ENCODE results near the gene TAF6. TPM values are rescaled to one million over a fixed set of nuclear protein-coding genes. Genes with fewer than 3 reads are reported as not detected.

The TAF6 gene
- polyA plus RNA-seq, 1 donor, result 36.1 TPM

DNA sequence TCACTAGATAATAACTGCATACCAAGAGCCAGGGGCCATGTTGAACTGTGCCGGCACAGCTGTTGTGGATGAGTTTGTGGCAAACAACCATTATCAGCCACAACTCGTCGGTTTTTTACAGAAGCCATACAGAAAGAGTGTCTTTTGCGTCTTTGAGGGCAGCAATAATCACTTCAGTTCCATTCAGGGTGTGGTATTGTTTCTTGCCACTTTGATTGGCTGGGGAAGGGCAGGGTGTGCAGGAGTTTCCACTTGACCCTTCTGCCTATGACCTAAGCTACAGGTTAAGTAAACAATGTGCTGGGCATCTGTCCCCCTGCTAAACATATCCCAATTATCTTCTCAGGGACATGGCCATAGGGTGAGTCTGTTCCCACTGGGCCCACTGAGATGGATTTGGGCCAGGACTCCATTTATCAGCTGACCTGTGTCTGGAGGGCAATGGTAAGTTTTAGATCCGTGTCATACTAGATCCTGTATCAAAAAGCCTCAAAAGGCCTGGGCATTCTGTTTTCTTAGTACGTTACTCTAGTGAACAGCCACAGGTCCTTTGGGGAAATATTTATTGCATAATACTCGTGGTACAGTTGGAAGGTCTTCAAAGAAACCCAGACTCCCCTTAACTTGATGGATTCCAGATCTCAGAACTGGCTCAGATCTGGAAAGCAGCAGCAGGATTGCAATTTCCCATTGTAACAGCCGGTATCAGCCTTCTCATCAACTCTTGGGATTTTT lies 53.5 kb downstream of the TAF6 start:
- Histone ChIP-seq H3K36me3 (ENCODE audit: control insufficient read depth, insufficient read depth, low read length) (peaks cover 55% of the 10 kb centered on the region), H3K9me3 (ENCODE audit: control insufficient read depth, low read depth, low read length) (peaks cover 5% of the 10 kb centered on the region), H3K4me3 (ENCODE audit: low read length) (no peak overlapping the region), H3K27me3 (ENCODE audit: control insufficient read depth, insufficient read depth, low read length) (no peaks in the 10 kb centered on the region), H3K27ac (ENCODE audit: low read length) (no peak overlapping the region), H3K4me1 (ENCODE audit: control insufficient read depth, insufficient read depth, low read length) (no peaks in the 10 kb centered on the region)
- peak in 1 of 2 donors; percentile 18 for DNase-seq
- no CpG with 5 or more reads among the region's 8 CpGs for WGBS (ENCODE audit: insufficient coverage, low lambda C conversion rate)

GRCh38 chr7:100064162-100064561 lies 55.0 kb downstream of the TAF6 start:
- peaks cover 49% of the 10 kb centered on the region for H3K36me3 ChIP-seq (ENCODE audit: control insufficient read depth, insufficient read depth, low read length)
- no peak overlapping the region for H3K4me3 ChIP-seq (ENCODE audit: low read length)
- no peaks in the 10 kb centered on the region for H3K27me3 ChIP-seq (ENCODE audit: control insufficient read depth, insufficient read depth, low read length)
- no peak for DNase-seq
- no peaks in the 10 kb centered on the region for H3K4me1 ChIP-seq (ENCODE audit: control insufficient read depth, insufficient read depth, low read length)
- WGBS (ENCODE audit: insufficient coverage, low lambda C conversion rate), result no CpG with 5 or more reads among the region's 9 CpGs
- H3K9me3 ChIP-seq (ENCODE audit: control insufficient read depth, low read depth, low read length), result no peaks in the 10 kb centered on the region
- no peak overlapping the region for H3K27ac ChIP-seq (ENCODE audit: low read length)

- Histone ChIP-seq H3K36me3 (ENCODE audit: control insufficient read depth, insufficient read depth, low read length) (peaks cover 50% of the 10 kb centered on the region), H3K27me3 (ENCODE audit: control insufficient read depth, insufficient read depth, low read length) (no peaks in the 10 kb centered on the region), H3K4me3 (ENCODE audit: low read length) (no peak overlapping the region), H3K27ac (ENCODE audit: low read length) (no peak overlapping the region), H3K9me3 (ENCODE audit: control insufficient read depth, low read depth, low read length) (no peaks in the 10 kb centered on the region), H3K4me1 (ENCODE audit: control insufficient read depth, insufficient read depth, low read length) (no peaks in the 10 kb centered on the region)
- DNase-seq, result no peak
- no CpG with 5 or more reads among the region's 4 CpGs for WGBS (ENCODE audit: insufficient coverage, low lambda C conversion rate)
These were observed 55.8 kb downstream of the TAF6 start for GRCh38 chr7:100063376-100063775.

- WGBS (ENCODE audit: insufficient coverage, low lambda C conversion rate), result 100% methylated on average over 1 of the region's 11 CpGs
- peaks cover 62% of the 10 kb centered on the region for H3K36me3 ChIP-seq (ENCODE audit: control insufficient read depth, insufficient read depth, low read length)
- DNase-seq, result no peak
These were observed 57.5 kb downstream of the TAF6 start for GRCh38 chr7:100061518-100062193.

DNA sequence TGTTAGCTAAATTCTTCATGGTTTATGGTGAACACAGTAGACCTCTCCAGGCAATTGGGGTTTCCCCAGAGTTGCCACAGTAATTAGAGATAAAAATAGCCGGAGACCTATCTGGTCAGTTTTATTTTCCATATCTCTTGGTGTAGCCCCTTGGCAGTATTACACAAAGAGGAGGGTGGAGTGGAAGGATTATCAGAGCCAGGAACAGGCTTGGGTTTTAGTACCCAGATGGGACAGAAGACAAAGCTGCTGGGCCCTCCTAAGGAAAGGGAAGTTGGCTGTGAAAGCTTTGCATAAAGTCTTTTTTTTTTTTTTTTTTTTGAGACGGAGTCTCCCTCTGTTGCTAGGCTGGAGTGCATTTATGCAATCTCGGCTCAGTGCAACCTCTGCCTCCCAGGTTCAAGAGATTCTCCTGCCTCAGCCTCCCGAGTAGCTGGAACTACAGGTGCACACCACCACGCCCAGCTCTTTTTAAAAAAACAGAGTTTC lies 59.9 kb downstream of the TAF6 start:
- DNase-seq, result no peak
- Histone ChIP-seq H3K36me3 (ENCODE audit: control insufficient read depth, insufficient read depth, low read length) (peaks cover 52% of the 10 kb centered on the region), H3K4me1 (ENCODE audit: control insufficient read depth, insufficient read depth, low read length) (no peaks in the 10 kb centered on the region), H3K27me3 (ENCODE audit: control insufficient read depth, insufficient read depth, low read length) (no peaks in the 10 kb centered on the region), H3K27ac (ENCODE audit: low read length) (no peak overlapping the region), H3K4me3 (ENCODE audit: low read length) (no peak overlapping the region), H3K9me3 (ENCODE audit: control insufficient read depth, low read depth, low read length) (no peaks in the 10 kb centered on the region)
- WGBS (ENCODE audit: insufficient coverage, low lambda C conversion rate), result no CpG with 5 or more reads among the region's 5 CpGs

More at GRCh38 chr7:100061518-100062193, 57.5 kb downstream of the TAF6 start:
- Histone ChIP-seq H3K4me3 (ENCODE audit: low read length) (no peak overlapping the region), H3K9me3 (ENCODE audit: control insufficient read depth, low read depth, low read length) (no peaks in the 10 kb centered on the region), H3K27me3 (ENCODE audit: control insufficient read depth, insufficient read depth, low read length) (no peaks in the 10 kb centered on the region), H3K4me1 (ENCODE audit: control insufficient read depth, insufficient read depth, low read length) (no peaks in the 10 kb centered on the region), H3K27ac (ENCODE audit: low read length) (no peak overlapping the region)

Other genes starting within 250 kb of the TAF6 start
- 0.13 TPM for gene OR2AE1, start 242.3 kb downstream of the TAF6 start, polyA plus RNA-seq
- gene TRIM4, start 199.8 kb downstream of the TAF6 start, polyA plus RNA-seq, result 33.2 TPM
- gene GJC3, start 189.7 kb downstream of the TAF6 start, polyA plus RNA-seq, result 0.54 TPM
- gene AZGP1, start 143.3 kb downstream of the TAF6 start, polyA plus RNA-seq, result 13.9 TPM
- 45.6 TPM for gene ZKSCAN1, start 103.8 kb downstream of the TAF6 start, polyA plus RNA-seq
- gene ZSCAN21, start 69.6 kb downstream of the TAF6 start, polyA plus RNA-seq, result 13.6 TPM
- 50.4 TPM for gene ZNF3, start 37.6 kb downstream of the TAF6 start, polyA plus RNA-seq
- gene COPS6, start 30.4 kb downstream of the TAF6 start, polyA plus RNA-seq, result 94.0 TPM
- gene MCM7, start 18.0 kb downstream of the TAF6 start, polyA plus RNA-seq, result 93.8 TPM
- 18.2 TPM for gene AP4M1, start 17.7 kb downstream of the TAF6 start, polyA plus RNA-seq
- gene CNPY4, start 276 bp upstream of the TAF6 start, polyA plus RNA-seq, result 20.1 TPM
- gene MBLAC1, start 7.6 kb upstream of the TAF6 start, polyA plus RNA-seq, result 2.8 TPM
- 133 TPM for gene LAMTOR4, start 29.6 kb upstream of the TAF6 start, polyA plus RNA-seq
- gene TRAPPC14, start 39.4 kb upstream of the TAF6 start, polyA plus RNA-seq, result 23.8 TPM
- gene GAL3ST4, start 49.3 kb upstream of the TAF6 start, polyA plus RNA-seq, result 4.2 TPM
- 3.9 TPM for gene GPC2, start 58.0 kb upstream of the TAF6 start, polyA plus RNA-seq
- gene STAG3, start 58.6 kb upstream of the TAF6 start, polyA plus RNA-seq, result 15.6 TPM
- 1.5 TPM for gene PVRIG, start 100.6 kb upstream of the TAF6 start, polyA plus RNA-seq
- gene SPDYE3, start 188.3 kb upstream of the TAF6 start, polyA plus RNA-seq, result 3.5 TPM
- gene PILRB, start 238.8 kb upstream of the TAF6 start, polyA plus RNA-seq, result 64.8 TPM